Prostate gland (tissue), 2 donors: ENCODE data around the gene CIP2A. TPM values are rescaled to one million over a fixed set of nuclear protein-coding genes. Genes with fewer than 3 reads are reported as not detected.
A peak's percentile ranks its signal among the peaks of the same experiment; 100 is the strongest.

Source experiments
- DNase-seq: peaks from one replicate; pipeline ENCODE4 v3.0.0-alpha.2; 2019; ENCODE audit warnings: low spot score
- H3K27ac ChIP-seq, 2 donors: fragments of 200-600 bp; sonication (generic); 2 replicates each; pipeline ENCODE4 v1.5.1; 2017 to 2019
- H3K27me3 ChIP-seq: fragments of 200-600 bp; sonication (generic); replicated peaks from 2 replicates; pipeline ENCODE4 v1.5.1; 2019; ENCODE audit not compliant: insufficient read depth
- H3K36me3 ChIP-seq, 2 donors: fragments of 200-600 bp; sonication (generic); 1 replicate in 1 of 2; 2 replicates in 1 of 2; pipeline versions ENCODE4 v1.5.1 to v1.8.1; 2017 to 2019
- H3K4me1 ChIP-seq: fragments of 200-600 bp; sonication (generic); replicated peaks from 2 replicates; pipeline ENCODE4 v1.5.1; 2019
- H3K4me3 ChIP-seq, 2 donors: fragments of 200-600 bp; sonication (generic); 2 replicates each; pipeline ENCODE4 v1.5.1; 2017 to 2019
- H3K9me3 ChIP-seq: fragments of 200-600 bp; sonication (generic); 2 replicates; pipeline ENCODE4 v1.5.1; 2017
- POLR2A ChIP-seq: fragments of 450-650 bp; IDR thresholded peaks from one replicate; pipeline ENCODE4 v1.6.1; 2016; ENCODE audit warnings: antibody characterized with exemption, mild to moderate bottlenecking
- POLR2AphosphoS5 ChIP-seq: sonication (generic); formaldehyde crosslinking; IDR thresholded peaks from one replicate; pipeline ENCODE4 v1.6.1; 2017; ENCODE audit warnings: antibody characterized with exemption
- WGBS: methylation state at CpG from one replicate; pipeline ENCODE4 v1.1.5; 2018; 5-methylcytosine and 5-hydroxymethylcytosine counted together
- intact Hi-C: fragments of 100-400 bp; cut with DNase I; formaldehyde crosslinking; loops from one replicate; pipeline ENCODE4 v1.14.2; 2022
- total RNA-seq, 2 donors: library from RNA; depleted of rRNA; stranded (reverse); fragments of >200 nt; gene quantifications; one replicate each; pipeline ENCODE4 v1.1.0, GENCODE V29; 2016
- TF ChIP-seq, protein P1 (sequence below), 4 experiments: fragments of 200-600 bp in 2 of 4; fragments of 450-650 bp in 2 of 4; sonication (generic) in 2 of 4; IDR thresholded peaks; 1 replicate in 3 of 4; 2 replicates in 1 of 4; pipeline ENCODE4 v1.5.1; 2016 to 2019; ENCODE audit warnings: antibody characterized with exemption in 4 of 4, mild to moderate bottlenecking in 2 of 4, moderate library complexity in 2 of 4

The CIP2A gene
- total RNA-seq, 2 donors from 2014 or later = 2.0 to 13.8 TPM

DNA sequence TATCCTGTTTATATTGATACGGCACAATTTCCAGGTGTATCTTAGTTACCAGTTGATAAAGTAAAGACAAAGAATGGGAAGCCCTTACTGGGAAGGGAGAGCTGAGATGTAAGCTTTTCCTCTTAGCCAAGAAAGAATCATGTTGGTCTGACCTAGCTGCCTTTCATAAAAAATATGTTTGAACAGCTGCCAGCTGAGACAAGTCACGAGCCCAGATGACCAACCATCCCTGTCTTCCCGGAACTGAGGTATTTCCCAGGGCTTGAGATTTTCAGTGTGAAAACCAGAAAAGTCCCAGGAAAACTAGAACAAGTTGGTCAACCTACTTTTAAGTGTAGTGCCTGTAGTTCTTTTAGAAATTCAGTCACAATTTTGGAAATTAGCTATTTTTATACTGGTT lies 75.3 kb downstream of the CIP2A start:
- no peak overlapping the region for H3K27ac ChIP-seq
- WGBS = 64% methylated on average over 3 of the region's 3 CpGs

DNA sequence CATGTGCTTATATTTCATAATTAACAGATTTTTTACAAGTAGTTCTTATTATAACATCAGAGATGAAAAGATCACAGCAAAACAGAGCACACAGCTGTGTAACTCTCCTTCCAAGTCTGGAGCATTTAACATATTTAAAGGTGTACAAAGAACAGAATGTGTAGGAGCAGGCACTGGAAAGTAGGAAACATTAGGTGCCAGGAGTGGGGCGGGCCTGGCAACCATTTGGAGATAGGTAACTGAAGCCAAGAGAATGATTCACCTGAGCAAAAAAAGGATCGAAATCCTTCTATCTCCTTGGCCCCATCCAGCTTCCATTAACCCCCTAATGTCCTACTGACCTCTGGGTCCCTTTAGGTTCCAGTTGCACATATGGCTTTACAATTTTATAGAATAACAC lies 76.6 kb downstream of the CIP2A start:
- no peaks in the 10 kb centered on the region for H3K36me3 ChIP-seq
- DNase-seq = peak; percentile 13
- H3K27me3 ChIP-seq = no peaks in the 10 kb centered on the region
- TF ChIP-seq POLR2A = no peak
- TF ChIP-seq POLR2AphosphoS5 = no peak
- TF ChIP-seq, protein P1, sequence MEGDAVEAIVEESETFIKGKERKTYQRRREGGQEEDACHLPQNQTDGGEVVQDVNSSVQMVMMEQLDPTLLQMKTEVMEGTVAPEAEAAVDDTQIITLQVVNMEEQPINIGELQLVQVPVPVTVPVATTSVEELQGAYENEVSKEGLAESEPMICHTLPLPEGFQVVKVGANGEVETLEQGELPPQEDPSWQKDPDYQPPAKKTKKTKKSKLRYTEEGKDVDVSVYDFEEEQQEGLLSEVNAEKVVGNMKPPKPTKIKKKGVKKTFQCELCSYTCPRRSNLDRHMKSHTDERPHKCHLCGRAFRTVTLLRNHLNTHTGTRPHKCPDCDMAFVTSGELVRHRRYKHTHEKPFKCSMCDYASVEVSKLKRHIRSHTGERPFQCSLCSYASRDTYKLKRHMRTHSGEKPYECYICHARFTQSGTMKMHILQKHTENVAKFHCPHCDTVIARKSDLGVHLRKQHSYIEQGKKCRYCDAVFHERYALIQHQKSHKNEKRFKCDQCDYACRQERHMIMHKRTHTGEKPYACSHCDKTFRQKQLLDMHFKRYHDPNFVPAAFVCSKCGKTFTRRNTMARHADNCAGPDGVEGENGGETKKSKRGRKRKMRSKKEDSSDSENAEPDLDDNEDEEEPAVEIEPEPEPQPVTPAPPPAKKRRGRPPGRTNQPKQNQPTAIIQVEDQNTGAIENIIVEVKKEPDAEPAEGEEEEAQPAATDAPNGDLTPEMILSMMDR (IDR thresholded peaks at IDR 0.05) = no peak
- WGBS = 40% methylated on average over 2 of the region's 2 CpGs
- no peaks in the 10 kb centered on the region for H3K4me1 ChIP-seq
- intact Hi-C loops = no loop called here
- H3K27ac ChIP-seq = no peak overlapping the region
- H3K9me3 ChIP-seq = no peaks in the 10 kb centered on the region
- no peak overlapping the region for H3K4me3 ChIP-seq

More for the DNA sequence above, 75.3 kb downstream of the CIP2A start:
- intact Hi-C loops = no loop called here
- Histone ChIP-seq H3K4me1 (no peaks in the 10 kb centered on the region), H3K36me3 (no peaks in the 10 kb centered on the region), H3K9me3 (no peaks in the 10 kb centered on the region), H3K27me3 (no peaks in the 10 kb centered on the region), H3K4me3 (no peak overlapping the region)
- TF ChIP-seq, protein P1 (IDR thresholded peaks at IDR 0.05) = no peak
- TF ChIP-seq POLR2A (no peak), POLR2AphosphoS5 (no peak)
- no peak for DNase-seq

DNA sequence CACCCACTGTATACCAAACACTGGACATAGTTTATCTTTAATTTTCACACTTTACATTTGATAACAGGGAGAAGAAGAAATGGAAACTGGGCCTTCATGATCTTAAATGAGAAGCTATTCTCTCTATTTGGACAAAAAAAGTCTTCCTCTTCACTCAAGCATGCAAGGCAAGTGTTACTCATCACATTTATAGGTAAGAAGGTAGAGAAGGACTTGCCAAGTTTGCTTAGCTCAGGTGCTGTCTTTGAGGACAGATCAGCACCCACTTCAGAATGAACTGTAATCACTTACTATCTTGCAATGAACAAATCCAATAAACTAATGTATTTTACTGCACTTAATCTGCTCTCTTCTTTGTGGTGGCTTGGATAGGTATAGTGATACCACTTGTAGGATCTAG lies 77.7 kb downstream of the CIP2A start:
- intact Hi-C loops = no loop called here
- Histone ChIP-seq H3K4me3 (no peak overlapping the region), H3K36me3 (no peaks in the 10 kb centered on the region), H3K27ac (no peak overlapping the region), H3K27me3 (no peaks in the 10 kb centered on the region), H3K9me3 (no peaks in the 10 kb centered on the region), H3K4me1 (no peaks in the 10 kb centered on the region)
- TF ChIP-seq POLR2AphosphoS5 = no peak
- TF ChIP-seq, protein P1 (IDR thresholded peaks at IDR 0.05) = no peak
- no peak for TF ChIP-seq POLR2A
- DNase-seq = no peak

DNA sequence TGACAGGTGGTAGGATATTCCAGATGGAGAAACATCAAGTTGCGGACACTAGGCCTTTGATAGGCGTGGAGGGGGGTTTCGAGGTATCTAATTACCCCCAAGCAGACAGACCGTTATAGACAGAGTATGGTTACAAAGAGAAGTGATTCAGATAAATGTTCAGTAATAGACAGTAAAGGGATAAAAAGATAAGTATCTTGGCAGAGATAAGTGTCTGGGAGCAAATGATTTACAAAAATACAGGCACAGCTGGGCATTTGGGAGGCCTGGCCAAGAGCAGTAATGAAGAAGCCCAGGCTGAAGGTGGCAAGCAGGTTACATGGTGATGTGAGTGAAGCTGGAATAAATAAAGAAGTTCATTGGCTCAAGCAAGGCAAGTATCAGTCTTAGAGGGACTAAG lies 78.2 kb downstream of the CIP2A start:
- H3K27me3 ChIP-seq = no peaks in the 10 kb centered on the region
- H3K9me3 ChIP-seq = no peaks in the 10 kb centered on the region
- no peak overlapping the region for H3K4me3 ChIP-seq
- no peak overlapping the region for H3K27ac ChIP-seq
- H3K36me3 ChIP-seq = no peaks in the 10 kb centered on the region
- intact Hi-C loops = no loop called here
- H3K4me1 ChIP-seq = no peaks in the 10 kb centered on the region
- no peak for DNase-seq
- WGBS = 94% methylated on average over 4 of the region's 4 CpGs
- TF ChIP-seq, protein P1 (IDR thresholded peaks at IDR 0.05) = no peak
- TF ChIP-seq POLR2AphosphoS5 (no peak), POLR2A (no peak)

DNA sequence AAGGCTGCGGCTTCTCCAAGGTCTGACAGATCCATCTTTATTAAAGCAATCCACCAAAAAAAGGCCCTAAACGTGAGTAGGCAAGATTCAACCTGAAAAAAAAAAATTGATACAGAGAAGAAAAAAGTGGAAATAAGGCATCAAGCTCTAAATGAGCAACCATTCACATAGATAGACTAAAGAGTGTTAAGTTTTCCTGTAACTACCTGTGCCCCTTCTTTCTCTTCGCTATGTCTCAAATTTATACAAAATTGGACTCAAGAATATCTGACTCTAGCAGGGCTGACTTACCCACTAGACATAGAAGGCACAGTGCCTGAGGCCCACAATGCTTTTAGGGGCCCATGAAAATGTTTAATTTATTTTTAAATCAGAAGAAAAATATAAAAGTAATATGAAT lies 78.7 kb downstream of the CIP2A start, which contains the start of gene MYH15:
TSS of gene MYH15 (minus strand) at position 101 of the 400 bp plus-strand sequence. CDS start at position 35, 66 bp downstream.
- no peaks in the 10 kb centered on the region for H3K36me3 ChIP-seq
- H3K4me3 ChIP-seq = no peak within 1 kb of the TSS
- no peaks in the 10 kb centered on the region for H3K4me1 ChIP-seq
- TF ChIP-seq, protein P1 (IDR thresholded peaks at IDR 0.05) = no peak
- no peak for TF ChIP-seq POLR2AphosphoS5
- no peak for TF ChIP-seq POLR2A
- no peaks in the 10 kb centered on the region for H3K27me3 ChIP-seq
- intact Hi-C loops = no loop called here
- H3K9me3 ChIP-seq = no peaks in the 10 kb centered on the region
- no peak within 1 kb of the TSS for H3K27ac ChIP-seq
- no peak for DNase-seq
- WGBS = 95% methylated on average over 3 of the region's 3 CpGs
